T-helper 9 cell (primary cell): ENCODE results near the gene IL21R.
"Not testable (repeated sequence)": the region's sequence is repeated elsewhere in the genome, so short reads cannot be mapped to it uniquely, and the experiment has no call there.

ENCODE experiments used
- DNase-seq: peaks from one replicate; pipeline ENCODE4 v3.0.0-alpha.2; 2020

The IL21R gene

GRCh38 chr16:27428026-27428785, 26.2 kb downstream of the IL21R start:
- DNase-seq = no peak

- DNase-seq = no peak
These were observed 27.4 kb downstream of the IL21R start for GRCh38 chr16:27429330-27429871.

- no peak for DNase-seq
These were observed 28.0 kb downstream of the IL21R start for GRCh38 chr16:27429981-27430441.

GRCh38 chr16:27430512-27430911, 28.5 kb downstream of the IL21R start:
- no peak for DNase-seq

GRCh38 chr16:27430923-27431484, 29.0 kb downstream of the IL21R start:
- DNase-seq = no peak

GRCh38 chr16:27431773-27432532, 30.0 kb downstream of the IL21R start:
- no peak for DNase-seq

- DNase-seq = no peak
These were observed 30.6 kb downstream of the IL21R start for GRCh38 chr16:27432558-27432957.

GRCh38 chr16:27433191-27433590, 31.2 kb downstream of the IL21R start:
- DNase-seq = not testable (repeated sequence)

- no peak for DNase-seq
These were observed 31.7 kb downstream of the IL21R start for GRCh38 chr16:27433636-27434035.

GRCh38 chr16:27434141-27435051, 32.4 kb downstream of the IL21R start:
- DNase-seq = no peak

- not testable (repeated sequence) for DNase-seq
These were observed 33.2 kb downstream of the IL21R start for GRCh38 chr16:27435146-27435545.

- DNase-seq = no peak
These were observed 34.1 kb downstream of the IL21R start for GRCh38 chr16:27436065-27436464.

- DNase-seq = no peak
These were observed 35.1 kb downstream of the IL21R start for GRCh38 chr16:27436921-27437650.

GRCh38 chr16:27437946-27438345, 36.0 kb downstream of the IL21R start:
- DNase-seq = no peak

GRCh38 chr16:27439271-27440018, 37.5 kb downstream of the IL21R start:
- DNase-seq = no peak

GRCh38 chr16:27441276-27441675, 39.3 kb downstream of the IL21R start:
- DNase-seq = no peak

GRCh38 chr16:27441998-27442397, 40.0 kb downstream of the IL21R start:
- DNase-seq = no peak

GRCh38 chr16:27444015-27444414, 42.0 kb downstream of the IL21R start:
- DNase-seq = no peak

- DNase-seq = no peak
These were observed 42.5 kb downstream of the IL21R start for GRCh38 chr16:27444470-27444869.

GRCh38 chr16:27445502-27446175, 43.7 kb downstream of the IL21R start:
- no peak for DNase-seq
